Left cardiac atrium (tissue), 4 donors: ENCODE results near the gene PATL2. TPM values are rescaled to one million over a fixed set of nuclear protein-coding genes. Genes with fewer than 3 reads are reported as not detected.
"Not testable (repeated sequence)": the region's sequence is repeated elsewhere in the genome, so short reads cannot be mapped to it uniquely, and the experiment has no call there.

Experiments used
- ATAC-seq, 2 donors: fragments of 200-7000 bp; cut with Tn5 transposase; one replicate each; pipeline ENCODE4 v1.9.1; 2020; ENCODE audit warnings: mild to moderate bottlenecking in 2 of 2, moderate library complexity in 2 of 2
- DNase-seq: peaks from one replicate; pipeline ENCODE4 v3.0.0-alpha.2; 2020
- intact Hi-C, 2 donors: fragments of 100-400 bp; cut with DNase I; formaldehyde crosslinking; loops; one replicate each; pipeline versions ENCODE4 v1.14.1 to v1.15.1; 2022 to 2023
- total RNA-seq, 2 donors: library from RNA; stranded (reverse); fragmentation: NEBNext Ultra II Directional; extraction: Animal tissue kit (Norgen Biotek cat#: 25700); gene quantifications; one replicate each; pipeline ENCODE4 v1.2.1, GENCODE V29; 2021
- donor health status: DM: no; HTN: yes; CAD: no.
- donor health status: DM: no; HTN: yes; CAD: no; lungs with severe emphysema.
- donor health status: DM: yes; HTN: yes; CAD: no.
- donor health status: Dilated cardiomyopathy.

The PATL2 gene
- total RNA-seq, 2 donors from 2014 or later: 4.8 to 6.8 TPM

- intact Hi-C loops: loop anchor here (1.0 to 5.0 kb wide), 3 partner anchors 48 to 74 kb away; partner anchors contain the start of genes B2M (in 1 of the 2), PATL2 (in 1 of the 2) and TRIM69 (in 1 of the 2)
- ATAC-seq: peak; percentile 98 to 99
- DNase-seq: peak; percentile 98
These were observed 47.5 kb downstream of the PATL2 start, which contains the start of gene SPG11 for GRCh38 chr15:44663410-44664308. SPG11 (minus strand) TSS chr15:44663662; CDS start chr15:44663647, 15 bp downstream.

- DNase-seq (peak; percentile 79), ATAC-seq (peak; percentile 80 to 83)
- intact Hi-C loops: loop anchor here (1.0 to 5.0 kb wide), 3 partner anchors 49 to 75 kb away; partner anchors contain the start of genes B2M (in 1 of the 2), PATL2 (in 1 of the 2) and TRIM69 (in 1 of the 2)
These were observed 48.4 kb downstream of the PATL2 start for GRCh38 chr15:44662478-44663409.

GRCh38 chr15:44661576-44661975 is 49.5 kb downstream of the PATL2 start:
- ATAC-seq: no peak
- intact Hi-C loops: loop anchor here (5.0 kb wide), 2 partner anchors 71 to 76 kb away; partner anchors contain the start of gene TRIM69 (in 1 of the 2)
- no peak for DNase-seq

- intact Hi-C loops: no loop called here
- ATAC-seq (no peak), DNase-seq (no peak)
These were observed 52.1 kb downstream of the PATL2 start for GRCh38 chr15:44659056-44659455.

- ATAC-seq: no peak
- DNase-seq: no peak
- intact Hi-C loops: no loop called here
These were observed 53.7 kb downstream of the PATL2 start for GRCh38 chr15:44657378-44657777.

- DNase-seq (no peak), ATAC-seq (no peak)
- intact Hi-C loops: no loop called here
These were observed 54.2 kb downstream of the PATL2 start for GRCh38 chr15:44656913-44657312.

- ATAC-seq (no peak), DNase-seq (no peak)
- intact Hi-C loops: no loop called here
These were observed 54.8 kb downstream of the PATL2 start for GRCh38 chr15:44656298-44656697.

- ATAC-seq (no peak), DNase-seq (no peak)
- intact Hi-C loops: no loop called here
These were observed 56.3 kb downstream of the PATL2 start for GRCh38 chr15:44654858-44655257.

GRCh38 chr15:44647637-44648036 is 63.5 kb downstream of the PATL2 start:
- no peak for DNase-seq
- ATAC-seq: no peak
- intact Hi-C loops: no loop called here

- no peak for ATAC-seq
- DNase-seq: no peak
- intact Hi-C loops: no loop called here
These were observed 64.1 kb downstream of the PATL2 start for GRCh38 chr15:44647036-44647435.

- DNase-seq (no peak), ATAC-seq (no peak)
- intact Hi-C loops: no loop called here
These were observed 64.7 kb downstream of the PATL2 start for GRCh38 chr15:44646460-44646859.

- ATAC-seq (no peak), DNase-seq (no peak)
- intact Hi-C loops: no loop called here
These were observed 69.5 kb downstream of the PATL2 start for GRCh38 chr15:44641651-44642050.

GRCh38 chr15:44636976-44637375 is 74.1 kb downstream of the PATL2 start:
- DNase-seq (no peak), ATAC-seq (no peak)
- intact Hi-C loops: no loop called here

GRCh38 chr15:44633603-44634002 is 77.5 kb downstream of the PATL2 start:
- DNase-seq (no peak), ATAC-seq (peak in 1 of 2 donors; percentile 35)
- intact Hi-C loops: no loop called here

GRCh38 chr15:44625286-44625685 is 85.8 kb downstream of the PATL2 start:
- ATAC-seq, intact Hi-C loops, DNase-seq: not testable (repeated sequence)

- ATAC-seq: no peak
- intact Hi-C loops: no loop called here
- no peak for DNase-seq
These were observed 87.9 kb downstream of the PATL2 start for GRCh38 chr15:44623178-44623577.

GRCh38 chr15:44620081-44620480 is 91.0 kb downstream of the PATL2 start:
- intact Hi-C loops: no loop called here
- ATAC-seq: no peak
- DNase-seq: no peak

GRCh38 chr15:44616974-44617373 is 94.1 kb downstream of the PATL2 start:
- no peak for DNase-seq
- no peak for ATAC-seq
- intact Hi-C loops: no loop called here
